Skeletal muscle cell (primary cell): ENCODE data around the gene RREB1.

Experiments
- DNase-seq: peaks from one replicate; pipeline ENCODE4 v3.0.0-alpha.2; 2010; ENCODE audit warnings: low read depth
- H3K4me3 ChIP-seq: 2 replicates; pipeline ENCODE4 v1.5.1; 2011; ENCODE audit warnings: low read depth, mild to moderate bottlenecking, control low read depth, low read length, moderate library complexity

Gene RREB1

GRCh38 chr6:7140631-7141378 is 33.0 kb downstream of the RREB1 start:
- H3K4me3 ChIP-seq = peak overlapping the region; percentile 44
- DNase-seq = no peak

DNA sequence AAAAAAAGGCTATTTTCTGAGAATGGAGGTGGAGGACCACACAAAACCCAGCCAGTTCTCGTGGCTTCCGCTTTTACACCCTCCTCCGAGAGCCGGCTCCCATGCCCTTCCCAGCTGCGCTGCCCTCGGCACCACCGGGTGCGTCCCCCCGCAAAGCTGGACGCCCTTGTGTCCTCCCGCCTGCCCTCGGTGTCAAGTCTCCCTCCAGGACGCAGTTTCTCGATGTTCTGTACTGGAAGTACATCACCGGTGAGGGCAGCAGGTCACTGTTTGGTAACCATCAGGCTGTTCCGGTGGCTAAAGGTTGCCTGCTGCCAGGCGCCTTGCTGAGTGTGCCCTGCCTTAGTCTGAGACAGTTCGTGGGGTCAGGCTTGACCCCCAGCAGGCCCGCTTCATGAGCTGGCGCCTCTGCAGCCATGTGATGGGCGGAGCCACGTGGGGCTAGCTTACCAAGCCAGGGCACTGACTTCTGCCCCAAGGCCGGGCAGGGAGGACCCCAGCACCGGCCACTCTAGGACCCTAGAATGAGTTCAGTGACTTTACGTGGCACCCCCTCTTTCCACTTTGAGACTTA is 34.6 kb downstream of the RREB1 start:
- DNase-seq = no peak
- H3K4me3 ChIP-seq = no peak overlapping the region

DNA sequence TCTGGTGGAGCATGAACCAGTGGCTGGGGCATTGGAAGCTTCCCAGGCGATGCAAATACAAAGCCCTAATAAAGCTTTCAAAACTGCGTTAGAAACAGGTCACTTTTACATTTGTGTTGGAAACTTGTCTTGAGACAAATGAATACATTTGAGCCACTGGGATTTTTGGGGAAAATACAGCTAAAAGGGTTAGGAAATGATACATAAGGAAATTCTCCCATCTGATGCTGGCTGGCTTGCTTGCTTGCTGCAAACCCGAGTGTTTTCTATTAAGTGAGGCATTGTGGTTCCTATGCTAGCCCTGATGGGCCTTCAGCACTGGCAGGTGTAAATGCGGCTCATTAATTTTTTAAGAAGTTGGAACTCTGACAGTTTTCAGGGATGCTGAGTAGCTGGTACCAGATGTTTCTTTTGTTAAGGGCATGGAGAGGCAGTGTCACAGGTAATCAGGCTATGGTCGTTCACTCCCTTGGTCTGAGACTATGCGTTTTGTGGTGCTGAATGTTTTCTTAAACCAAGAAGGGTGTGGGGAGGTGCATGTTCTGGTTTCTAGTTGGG is 35.2 kb downstream of the RREB1 start:
- no peak overlapping the region for H3K4me3 ChIP-seq
- no peak for DNase-seq

- H3K4me3 ChIP-seq = no peak overlapping the region
- DNase-seq = no peak
These were observed 35.8 kb downstream of the RREB1 start for GRCh38 chr6:7143476-7143974.

GRCh38 chr6:7144872-7145584 is 37.3 kb downstream of the RREB1 start:
- H3K4me3 ChIP-seq = no peak overlapping the region
- DNase-seq = no peak

DNA sequence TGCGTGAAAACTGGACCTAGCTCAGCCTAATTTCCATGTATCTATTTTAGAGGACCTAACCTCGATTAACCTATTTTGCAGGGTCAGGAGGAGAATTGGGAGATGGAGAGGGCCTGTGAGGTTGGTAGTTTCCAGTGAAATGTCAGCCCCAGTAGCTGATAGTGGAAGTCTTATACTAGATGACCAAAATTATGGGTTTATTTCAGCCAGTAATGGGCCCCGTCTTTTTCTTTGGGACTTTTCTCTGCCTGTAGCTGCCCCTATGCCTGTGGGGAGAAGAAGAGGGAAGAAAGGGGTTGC is 37.8 kb downstream of the RREB1 start:
- no peak overlapping the region for H3K4me3 ChIP-seq
- no peak for DNase-seq

DNA sequence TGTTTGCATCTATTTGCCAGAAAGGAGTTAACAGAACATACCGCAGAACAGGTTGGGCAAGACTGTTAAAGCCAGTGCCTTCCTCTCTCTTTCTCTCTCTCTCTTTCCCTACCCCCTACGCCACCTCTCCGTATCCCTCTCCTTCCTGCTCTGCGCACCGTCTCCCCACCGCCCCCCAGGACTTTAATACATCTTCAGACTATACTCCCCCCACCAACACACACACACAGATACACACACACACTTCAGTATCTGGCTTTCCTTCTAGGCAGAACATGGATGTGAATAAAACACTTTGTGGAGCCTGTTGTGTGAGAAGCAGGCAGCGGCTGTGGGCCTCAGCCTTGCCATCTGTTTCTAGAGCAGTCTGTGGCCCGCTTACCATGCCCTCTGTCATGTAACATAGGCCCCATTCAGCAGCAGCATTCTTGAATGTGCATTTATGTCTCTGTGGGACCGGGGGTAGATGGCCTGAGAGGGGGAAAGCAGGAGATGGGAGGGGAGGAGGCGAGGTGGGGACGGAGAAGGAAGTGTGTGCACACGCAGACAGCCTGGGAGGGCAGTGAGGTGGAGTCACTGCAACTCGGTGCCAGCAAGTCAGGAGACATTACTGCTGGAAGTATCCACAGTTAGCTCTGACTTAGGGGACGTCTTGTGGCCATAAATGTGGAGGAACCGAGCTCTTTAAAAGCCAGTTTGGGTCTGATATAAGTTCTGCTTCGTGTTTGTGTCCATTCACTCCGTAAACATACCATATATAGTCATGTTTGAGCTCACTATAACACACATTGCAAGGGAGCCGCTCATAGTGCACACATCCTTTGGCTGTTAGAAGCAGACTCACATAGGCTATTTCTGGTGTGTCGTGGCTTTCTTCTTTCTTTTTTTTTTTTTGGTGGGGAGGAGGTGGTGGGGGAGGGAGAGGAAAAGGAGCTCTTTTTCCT is 38.4 kb downstream of the RREB1 start:
- H3K4me3 ChIP-seq = no peak overlapping the region
- no peak for DNase-seq

DNA sequence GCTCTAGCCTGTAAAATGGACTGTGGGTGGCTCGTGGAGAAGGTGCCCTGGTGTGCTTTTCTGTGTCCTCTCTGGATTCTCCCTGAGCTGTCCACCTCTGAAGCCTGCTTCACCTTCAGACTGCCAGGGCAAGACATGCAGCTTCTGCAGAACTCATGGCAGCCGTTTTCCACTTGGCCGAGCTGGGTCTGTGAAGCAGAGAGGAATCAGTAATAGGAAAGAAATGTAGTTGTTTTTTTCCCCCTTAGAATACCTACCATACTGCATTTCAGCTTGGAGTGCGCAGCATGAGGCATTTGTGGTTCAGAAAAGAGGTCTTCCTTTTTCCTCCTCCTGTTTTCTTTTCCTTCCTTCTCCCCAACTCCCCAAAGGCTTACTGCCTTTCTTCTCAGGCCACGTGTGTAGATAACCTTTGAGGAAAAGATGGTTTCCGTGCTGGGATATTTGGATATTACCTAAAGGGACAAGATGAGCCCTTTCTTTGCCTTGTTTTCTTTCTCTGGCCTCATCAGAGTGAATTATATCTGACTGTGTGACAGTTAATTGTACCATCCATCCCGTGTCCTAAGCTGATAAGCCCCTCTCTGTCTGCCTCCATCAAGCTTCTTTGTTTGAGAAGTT is 39.4 kb downstream of the RREB1 start:
- H3K4me3 ChIP-seq = no peak overlapping the region
- no peak for DNase-seq

DNA sequence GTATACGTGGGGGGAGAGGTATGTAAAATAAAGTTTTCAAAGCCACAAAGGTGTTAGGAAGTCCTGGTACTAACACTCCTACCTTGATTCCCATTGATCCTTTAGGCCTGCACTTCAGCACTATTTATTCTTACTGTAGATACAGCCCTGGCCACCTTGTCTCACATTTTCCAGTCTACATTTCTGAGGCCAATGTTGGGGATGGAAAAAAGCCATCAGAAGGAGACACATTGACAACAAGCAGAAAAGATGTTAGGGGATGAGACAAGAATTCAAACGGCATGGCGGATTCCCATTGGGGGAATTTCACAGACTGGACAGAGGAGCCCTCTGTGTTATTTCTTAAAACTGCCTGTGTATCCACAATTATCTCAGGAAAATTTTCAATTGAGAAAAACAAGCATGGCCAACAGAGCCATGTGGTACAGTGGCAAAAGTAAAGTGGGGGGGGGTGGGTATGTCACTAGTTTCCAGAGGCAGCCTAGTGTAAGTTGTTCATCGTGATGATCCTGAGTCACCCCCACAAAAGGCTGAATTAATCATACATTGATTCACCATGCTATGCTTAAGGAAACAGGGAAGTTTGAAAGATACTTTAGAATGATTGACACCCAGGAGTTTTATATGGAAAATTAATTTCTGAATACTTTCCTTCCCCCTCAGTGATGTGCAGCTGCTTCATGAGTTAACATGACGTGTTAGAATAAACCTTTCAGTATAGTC is 40.5 kb downstream of the RREB1 start:
- DNase-seq = no peak
- H3K4me3 ChIP-seq = no peak overlapping the region

DNA sequence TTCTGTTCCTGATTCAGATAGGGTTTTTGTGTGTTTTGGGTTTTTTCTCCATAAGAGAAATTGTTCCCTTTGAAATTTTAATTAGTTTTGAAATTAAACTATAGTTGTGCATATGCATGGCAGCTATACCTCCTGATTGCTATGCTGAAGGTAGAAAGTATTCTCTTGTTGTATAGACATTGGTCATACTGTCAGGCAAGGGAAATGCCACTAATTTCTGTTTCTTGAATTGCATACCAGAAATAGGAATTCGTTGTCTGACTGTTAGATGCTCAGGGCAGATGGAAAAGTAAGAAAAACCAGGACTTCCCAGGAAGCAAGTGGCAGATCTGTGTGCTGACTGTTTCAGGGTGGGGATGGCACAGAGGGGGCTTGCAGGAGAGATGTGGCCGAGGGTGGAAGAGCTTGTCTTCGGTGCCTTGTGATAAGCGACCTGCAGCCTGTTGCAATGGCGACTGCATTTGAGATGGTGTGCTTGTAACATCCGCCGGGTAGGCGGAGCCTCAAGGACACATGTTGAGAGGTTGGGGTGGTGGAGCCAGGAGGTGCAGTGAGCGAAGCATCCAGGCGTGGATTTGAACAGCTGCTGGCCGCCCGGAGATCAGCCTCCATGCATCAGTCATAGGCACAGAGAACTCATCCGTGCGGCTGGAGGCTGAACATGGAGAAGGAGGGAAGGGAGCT is 42.8 kb downstream of the RREB1 start:
- DNase-seq = no peak
- H3K4me3 ChIP-seq = no peak overlapping the region

- DNase-seq = no peak
- no peak overlapping the region for H3K4me3 ChIP-seq
These were observed 43.6 kb downstream of the RREB1 start for GRCh38 chr6:7151381-7151780.

DNA sequence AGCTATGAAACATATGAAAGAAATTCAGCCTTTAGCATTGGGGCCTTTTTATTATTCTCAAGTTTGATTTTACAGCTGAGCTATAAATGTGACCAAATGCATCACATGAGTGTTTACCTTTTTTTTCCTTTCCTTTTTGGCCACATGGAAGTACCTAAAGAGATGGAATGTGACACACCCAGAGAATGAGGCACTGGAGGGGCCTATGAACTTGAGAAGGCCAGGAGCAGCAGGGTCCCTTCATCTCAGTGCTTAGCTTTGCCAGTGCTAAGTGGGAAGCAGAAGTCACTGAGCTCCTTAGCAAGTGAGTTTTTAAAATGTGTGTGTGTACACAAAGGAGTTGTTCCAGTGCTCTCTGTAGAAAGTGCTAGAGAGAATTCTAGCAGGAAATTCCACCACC is 44.7 kb downstream of the RREB1 start:
- no peak for DNase-seq
- no peak overlapping the region for H3K4me3 ChIP-seq

DNA sequence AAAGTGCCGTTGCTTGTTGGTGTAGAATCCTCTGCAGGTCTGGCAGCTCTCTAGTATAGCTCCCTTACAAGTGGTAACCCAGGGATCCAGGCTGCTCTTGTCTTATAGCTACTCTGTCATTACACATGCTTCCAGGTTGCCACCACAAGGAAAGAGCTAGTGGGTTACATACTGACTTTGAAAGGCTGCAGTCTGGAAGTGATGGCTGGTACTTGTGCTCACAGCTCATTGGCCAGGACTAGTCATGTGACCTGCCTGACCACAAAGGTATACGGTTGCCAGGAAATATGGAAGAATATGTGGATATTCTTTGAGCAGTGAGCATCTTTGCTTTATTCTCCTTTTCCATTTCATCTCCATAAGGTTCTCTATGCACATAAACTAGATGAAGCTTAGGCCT is 46.0 kb downstream of the RREB1 start:
- no peak for DNase-seq
- H3K4me3 ChIP-seq = no peak overlapping the region

GRCh38 chr6:7154341-7155139 is 46.8 kb downstream of the RREB1 start:
- no peak for DNase-seq

GRCh38 chr6:7155871-7156579 is 48.3 kb downstream of the RREB1 start:
- DNase-seq = no peak
- H3K4me3 ChIP-seq = no peak overlapping the region

More at GRCh38 chr6:7154341-7155139, 46.8 kb downstream of the RREB1 start:
- no peak overlapping the region for H3K4me3 ChIP-seq

- DNase-seq = no peak
- no peak overlapping the region for H3K4me3 ChIP-seq
These were observed 49.0 kb downstream of the RREB1 start for GRCh38 chr6:7156643-7157278.
